A549 (cell line): ENCODE results near the gene HDAC5.
"Not testable (repeated sequence)": the region's sequence is repeated elsewhere in the genome, so short reads cannot be mapped to it uniquely, and the experiment has no call there.

ENCODE experiments used
- BHLHE40 ChIP-seq: IDR thresholded peaks from 2 replicates; pipeline ENCODE4 v1.6.1; 2012; ENCODE audit warnings: low read depth, low read length, inconsistent platforms
- MAFK ChIP-seq: fragments of 450-650 bp; IDR thresholded peaks from 2 replicates; pipeline ENCODE4 v1.6.1; 2014; ENCODE audit not compliant: partially characterized antibody
- POLR2A ChIP-seq: IDR thresholded peaks from 2 replicates; pipeline ENCODE4 v1.6.1; 2012; ENCODE audit warnings: mild to moderate bottlenecking, low read length
- RAD21 ChIP-seq, 2 experiments: fragments of >200 bp in 1 of 2; sonication (Bioruptor Twin) in 1 of 2; formaldehyde crosslinking in 1 of 2; IDR thresholded peaks in 1 of 2; conservative IDR thresholded peaks in 1 of 2; 2 replicates in 1 of 2; 3 replicates in 1 of 2; pipeline ENCODE4 v1.6.1; 2012 to 2018; ENCODE audit warnings: inconsistent platforms in 1 of 2
- RNF2 ChIP-seq: fragments of 200-600 bp; sonication (generic); IDR thresholded peaks from 2 replicates; pipeline ENCODE4 v1.6.1; 2016; ENCODE audit warnings: low read depth, mild to moderate bottlenecking, antibody characterized with exemption, moderate library complexity, borderline replicate concordance
- TF ChIP-seq, protein P1 (sequence below): fragments of >200 bp; sonication (Bioruptor Twin); formaldehyde crosslinking; IDR thresholded peaks from 3 replicates; pipeline ENCODE4 v1.5.1; 2016

DNA sequence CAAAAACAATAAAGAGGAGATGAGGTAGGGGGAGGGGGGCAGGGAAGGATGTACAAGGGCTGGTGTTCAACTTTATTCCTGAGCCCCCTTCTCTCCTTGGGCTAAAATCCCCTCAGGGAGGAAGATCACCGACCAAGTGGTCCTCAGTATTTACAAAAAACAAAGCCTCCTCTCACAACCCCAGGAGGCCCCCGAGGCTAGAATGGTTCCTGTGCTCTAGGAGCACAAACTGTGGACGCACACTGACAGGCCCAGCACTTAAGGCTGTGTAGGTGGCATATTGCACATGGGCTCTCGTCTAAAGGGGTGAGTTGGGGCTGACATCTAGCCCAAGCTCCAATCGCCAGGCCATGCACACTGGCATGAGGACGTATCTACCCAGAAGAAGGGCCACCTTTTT is 21.6 kb downstream of the HDAC5 start:
- TF ChIP-seq POLR2A; RNF2; MAFK; RAD21 (conservative IDR thresholded peaks at IDR 0.05 in 1 of 2, IDR thresholded peaks at IDR 0.05 in 1 of 2); BHLHE40: not testable (repeated sequence)
- TF ChIP-seq, protein P1, sequence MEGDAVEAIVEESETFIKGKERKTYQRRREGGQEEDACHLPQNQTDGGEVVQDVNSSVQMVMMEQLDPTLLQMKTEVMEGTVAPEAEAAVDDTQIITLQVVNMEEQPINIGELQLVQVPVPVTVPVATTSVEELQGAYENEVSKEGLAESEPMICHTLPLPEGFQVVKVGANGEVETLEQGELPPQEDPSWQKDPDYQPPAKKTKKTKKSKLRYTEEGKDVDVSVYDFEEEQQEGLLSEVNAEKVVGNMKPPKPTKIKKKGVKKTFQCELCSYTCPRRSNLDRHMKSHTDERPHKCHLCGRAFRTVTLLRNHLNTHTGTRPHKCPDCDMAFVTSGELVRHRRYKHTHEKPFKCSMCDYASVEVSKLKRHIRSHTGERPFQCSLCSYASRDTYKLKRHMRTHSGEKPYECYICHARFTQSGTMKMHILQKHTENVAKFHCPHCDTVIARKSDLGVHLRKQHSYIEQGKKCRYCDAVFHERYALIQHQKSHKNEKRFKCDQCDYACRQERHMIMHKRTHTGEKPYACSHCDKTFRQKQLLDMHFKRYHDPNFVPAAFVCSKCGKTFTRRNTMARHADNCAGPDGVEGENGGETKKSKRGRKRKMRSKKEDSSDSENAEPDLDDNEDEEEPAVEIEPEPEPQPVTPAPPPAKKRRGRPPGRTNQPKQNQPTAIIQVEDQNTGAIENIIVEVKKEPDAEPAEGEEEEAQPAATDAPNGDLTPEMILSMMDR = not testable (repeated sequence)
